ENCODE measurements around the gene SUPT6H. TPM values are rescaled to one million over a fixed set of nuclear protein-coding genes. Genes with fewer than 3 reads are reported as not detected.

SUPT6H gene
- total and polyA plus RNA-seq, 9 of the 15 experiments (the other 6 are each of a cell fraction or from before 2014, with no cell fraction given): 1.7 to 77.7 (median 49.2) TPM

- no peak for TF ChIP-seq ZNF133 (CRISPR knock-in tag; IDR thresholded peaks at IDR 0.05)
- TF ChIP-seq ZBTB9 (CRISPR knock-in tag; IDR thresholded peaks at IDR 0.05): 0 out of 2 replicates have a peak, but pooled peaks have one; percentile 44
- no peak for TF ChIP-seq NFE2L1 (tag; IDR thresholded peaks at IDR 0.05; ENCODE audit: borderline replicate concordance, low read depth)
- TF ChIP-seq SMAD2 (IDR thresholded peaks at IDR 0.05; ENCODE audit: low read depth, low read length): no peak
- no peak for TF ChIP-seq HDAC8 (tag; IDR thresholded peaks at IDR 0.05)
- no peak for TF ChIP-seq GTF2B (IDR thresholded peaks at IDR 0.05; ENCODE audit: extremely low read depth, insufficient read length)
- TF ChIP-seq GABPA (tag; conservative IDR thresholded peaks at IDR 0.05; ENCODE audit: low read depth): no peak
- TF ChIP-seq SNIP1 (IDR thresholded peaks at IDR 0.05; ENCODE audit: low read depth): no peak
- no peak for TF ChIP-seq ZC3H11A (IDR thresholded peaks at IDR 0.05; ENCODE audit: low read depth, low read length)
- TF ChIP-seq ZNF592 (IDR thresholded peaks at IDR 0.05): no peak
- no peak for TF ChIP-seq MAX (CRISPR knock-in tag; IDR thresholded peaks at IDR 0.05)
- TF ChIP-seq ZNF124 (CRISPR knock-in tag; IDR thresholded peaks at IDR 0.05): no peak
- TF ChIP-seq NBN (IDR thresholded peaks at IDR 0.05; ENCODE audit: low read depth): no peak; the same call in 1 of the 2 replicates
- TF ChIP-seq ZNF3 (CRISPR knock-in tag; IDR thresholded peaks at IDR 0.05): no peak
- TF ChIP-seq MLLT1 (IDR thresholded peaks at IDR 0.05): peak in 1 of 2 experiments; percentile 27; a peak in 2 of 4 replicates
- no peak for TF ChIP-seq E2F1 (CRISPR knock-in tag; IDR thresholded peaks at IDR 0.05)
- TF ChIP-seq SMAD4 (CRISPR knock-in tag; conservative IDR thresholded peaks at IDR 0.05): no peak
- no peak for TF ChIP-seq HNRNPK (IDR thresholded peaks at IDR 0.05; ENCODE audit: low read depth, low read length, poor library complexity, severe bottlenecking)
- peak; percentile 71; the same call in 1 of the 2 replicates for TF ChIP-seq ZNF830 (CRISPR knock-in tag; IDR thresholded peaks at IDR 0.05)
Measured at GRCh38 chr17:28725166-28725659, 63.2 kb downstream of the SUPT6H start (continued).

All from K562 (cell line).